Measurements from ENCODE around the gene FOXK1.

Gene FOXK1

DNA sequence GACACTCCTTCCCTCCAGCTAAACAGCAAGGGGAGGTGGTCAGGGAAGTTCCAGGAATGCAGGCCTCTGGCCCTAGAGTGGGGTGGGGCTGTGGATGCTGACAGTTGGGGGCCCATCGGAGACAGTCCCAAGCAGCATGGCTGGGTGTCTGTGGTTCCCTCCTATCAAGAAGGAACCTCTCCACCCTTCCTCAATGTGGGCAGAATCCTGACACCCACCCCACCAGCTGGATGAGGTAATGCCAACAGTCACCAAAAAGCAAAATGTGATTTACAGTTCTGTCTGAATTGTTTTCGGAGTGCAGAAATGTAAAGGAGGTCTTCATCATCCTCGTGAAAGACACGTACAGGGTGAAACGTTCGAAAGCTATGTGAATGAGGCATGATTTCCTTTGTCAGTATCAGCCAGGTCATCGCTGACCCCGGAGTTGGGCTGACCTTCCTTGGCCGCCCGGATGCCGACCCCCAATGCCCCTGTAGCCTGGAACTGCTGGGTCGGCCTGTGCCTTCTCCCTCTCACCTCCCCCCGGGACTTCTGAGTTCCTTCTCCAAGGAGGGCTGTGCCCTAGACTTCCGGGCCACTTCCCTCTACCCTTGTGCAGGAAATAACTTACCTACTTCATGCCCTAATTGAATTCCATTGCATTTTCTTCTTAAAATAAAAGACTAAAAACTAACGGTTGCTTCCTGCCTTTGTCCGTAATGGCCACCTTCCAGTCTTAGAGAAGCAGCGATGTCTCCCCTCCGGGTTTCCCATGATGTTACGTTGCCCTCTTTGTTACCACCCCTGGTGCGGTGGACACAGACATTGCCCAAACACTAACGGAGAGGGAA, 24.5 kb downstream of the FOXK1 start:
- H3K4me1 Mint-ChIP-seq = peaks cover 76% of the 10 kb centered on the region
- H3K27me3 Mint-ChIP-seq (ENCODE audit: low read depth, poor library complexity) = no peaks in the 10 kb centered on the region
- H3K4me3 Mint-ChIP-seq = peak overlapping the region; percentile 77
- peaks cover 14% of the 10 kb centered on the region for H3K36me3 Mint-ChIP-seq (ENCODE audit: low read depth)
- peaks cover 9% of the 10 kb centered on the region for H3K9me3 Mint-ChIP-seq
- peak; percentile 31 for DNase-seq
- TF ChIP-seq, protein P1, sequence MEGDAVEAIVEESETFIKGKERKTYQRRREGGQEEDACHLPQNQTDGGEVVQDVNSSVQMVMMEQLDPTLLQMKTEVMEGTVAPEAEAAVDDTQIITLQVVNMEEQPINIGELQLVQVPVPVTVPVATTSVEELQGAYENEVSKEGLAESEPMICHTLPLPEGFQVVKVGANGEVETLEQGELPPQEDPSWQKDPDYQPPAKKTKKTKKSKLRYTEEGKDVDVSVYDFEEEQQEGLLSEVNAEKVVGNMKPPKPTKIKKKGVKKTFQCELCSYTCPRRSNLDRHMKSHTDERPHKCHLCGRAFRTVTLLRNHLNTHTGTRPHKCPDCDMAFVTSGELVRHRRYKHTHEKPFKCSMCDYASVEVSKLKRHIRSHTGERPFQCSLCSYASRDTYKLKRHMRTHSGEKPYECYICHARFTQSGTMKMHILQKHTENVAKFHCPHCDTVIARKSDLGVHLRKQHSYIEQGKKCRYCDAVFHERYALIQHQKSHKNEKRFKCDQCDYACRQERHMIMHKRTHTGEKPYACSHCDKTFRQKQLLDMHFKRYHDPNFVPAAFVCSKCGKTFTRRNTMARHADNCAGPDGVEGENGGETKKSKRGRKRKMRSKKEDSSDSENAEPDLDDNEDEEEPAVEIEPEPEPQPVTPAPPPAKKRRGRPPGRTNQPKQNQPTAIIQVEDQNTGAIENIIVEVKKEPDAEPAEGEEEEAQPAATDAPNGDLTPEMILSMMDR (IDR thresholded peaks at IDR 0.05) = no peak
- peak overlapping the region; percentile 86 for H3K27ac Mint-ChIP-seq

DNA sequence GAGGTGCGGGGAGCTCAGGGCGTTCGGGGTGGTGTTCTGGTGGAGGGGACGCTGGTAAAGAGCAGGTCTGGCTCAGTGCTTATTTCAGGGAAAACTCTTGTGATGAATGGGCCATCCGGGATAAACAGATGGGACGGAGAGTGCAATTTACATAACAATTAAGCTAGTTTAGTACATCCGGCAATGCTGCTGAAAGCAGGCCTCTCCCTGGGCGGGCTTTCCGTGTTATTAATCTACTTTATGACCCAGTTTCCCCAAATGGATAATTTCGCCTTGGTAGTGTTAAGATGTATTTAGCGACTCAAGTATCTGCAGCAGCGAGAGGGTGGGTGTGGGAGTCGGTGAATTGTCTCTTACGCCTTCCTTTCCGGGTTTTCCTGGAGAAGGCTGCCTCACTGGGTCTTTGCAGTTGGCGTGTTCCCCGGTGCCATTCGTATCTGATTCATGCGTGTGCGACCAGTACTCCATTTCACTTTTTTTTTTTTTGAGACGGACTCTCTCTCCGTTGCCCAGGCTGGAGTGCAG, 25.2 kb downstream of the FOXK1 start:
- no peak for DNase-seq
- peak overlapping the region; percentile 86 for H3K27ac Mint-ChIP-seq
- H3K4me1 Mint-ChIP-seq = peaks cover 78% of the 10 kb centered on the region
- no peaks in the 10 kb centered on the region for H3K27me3 Mint-ChIP-seq (ENCODE audit: low read depth, poor library complexity)
- TF ChIP-seq, protein P1 (IDR thresholded peaks at IDR 0.05) = no peak
- H3K4me3 Mint-ChIP-seq = peak overlapping the region; percentile 77
- peaks cover 13% of the 10 kb centered on the region for H3K9me3 Mint-ChIP-seq
- H3K36me3 Mint-ChIP-seq (ENCODE audit: low read depth) = peaks cover 21% of the 10 kb centered on the region

DNA sequence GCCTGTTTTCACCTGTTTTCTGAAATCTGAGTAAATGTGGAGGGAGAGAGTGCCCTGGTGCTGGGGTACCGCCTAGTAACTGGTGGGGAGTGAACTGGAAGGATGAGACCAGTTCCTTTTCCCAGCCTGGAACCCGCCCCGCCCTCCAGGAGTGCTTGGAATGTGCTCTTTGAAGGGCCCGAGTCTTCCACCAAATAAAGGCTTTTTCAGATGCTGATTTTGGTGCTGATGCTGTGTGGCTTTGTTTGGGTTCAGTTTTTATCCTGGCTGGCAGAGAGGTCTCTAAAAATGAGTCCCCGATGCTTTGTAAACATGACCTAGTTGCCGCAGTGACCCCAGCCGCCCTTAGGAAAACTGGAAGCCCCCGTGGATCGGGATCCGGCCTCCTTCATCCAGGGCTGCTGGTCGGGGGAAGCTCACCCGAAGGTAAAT, 25.9 kb downstream of the FOXK1 start:
- peaks cover 28% of the 10 kb centered on the region for H3K36me3 Mint-ChIP-seq (ENCODE audit: low read depth)
- H3K27me3 Mint-ChIP-seq (ENCODE audit: low read depth, poor library complexity) = no peaks in the 10 kb centered on the region
- H3K4me1 Mint-ChIP-seq = peaks cover 78% of the 10 kb centered on the region
- peaks cover 19% of the 10 kb centered on the region for H3K9me3 Mint-ChIP-seq
- TF ChIP-seq, protein P1 (IDR thresholded peaks at IDR 0.05) = no peak
- peak; percentile 31 for DNase-seq
- peak overlapping the region; percentile 61 for H3K27ac Mint-ChIP-seq
- peak overlapping the region; percentile 77 for H3K4me3 Mint-ChIP-seq

DNA sequence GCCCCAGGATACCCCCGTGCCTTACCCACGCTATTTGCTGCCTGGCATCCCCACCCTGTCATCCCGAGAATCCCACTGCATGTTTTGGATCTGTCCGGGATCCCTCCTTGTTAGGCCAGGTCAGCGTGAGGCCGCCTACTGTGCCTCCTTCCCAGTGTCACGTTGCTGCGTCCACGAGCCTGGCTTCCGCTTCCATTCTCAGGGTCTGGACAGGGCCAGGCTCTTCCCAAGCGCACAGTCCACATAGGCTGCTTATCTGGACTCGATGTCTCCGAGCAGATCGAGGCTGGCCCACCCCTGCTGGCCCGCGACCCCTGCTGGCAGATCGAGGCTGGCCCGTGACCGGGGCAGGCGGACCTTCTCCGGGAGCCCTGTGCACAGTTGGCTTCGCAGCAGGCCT, 27.1 kb downstream of the FOXK1 start:
- Mint-ChIP-seq H3K4me3 (peak overlapping the region; percentile 30), H3K9me3 (peaks cover 23% of the 10 kb centered on the region)
- TF ChIP-seq, protein P1 (IDR thresholded peaks at IDR 0.05) = peak; percentile 19

DNA sequence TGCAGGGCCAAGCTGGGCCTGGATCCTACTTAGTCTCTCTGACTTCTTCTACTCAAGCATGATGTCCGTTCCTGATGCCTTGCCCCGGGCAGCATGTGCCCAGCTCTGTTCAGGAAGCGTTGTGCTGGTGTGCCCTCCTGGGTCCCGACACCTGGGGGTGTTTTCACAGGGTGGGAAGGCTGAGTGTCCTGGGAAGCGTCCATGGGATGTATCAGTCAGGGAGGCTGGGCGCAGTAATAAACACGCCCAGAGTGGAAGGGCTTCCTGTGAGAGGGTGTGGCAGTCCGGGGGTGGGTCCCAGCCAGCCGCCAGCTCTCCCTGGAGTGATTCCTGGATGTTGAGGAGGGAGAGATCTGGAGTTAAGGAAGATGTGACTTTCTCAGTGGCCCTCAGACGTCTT, 29.0 kb downstream of the FOXK1 start:
- Mint-ChIP-seq H3K36me3 (ENCODE audit: low read depth) (peaks cover 59% of the 10 kb centered on the region), H3K4me1 (peaks cover 74% of the 10 kb centered on the region), H3K27me3 (ENCODE audit: low read depth, poor library complexity) (no peaks in the 10 kb centered on the region), H3K4me3 (peak overlapping the region; percentile 27), H3K9me3 (peaks cover 42% of the 10 kb centered on the region), H3K27ac (peak overlapping the region; percentile 82)
- no peak for DNase-seq
- TF ChIP-seq, protein P1 (IDR thresholded peaks at IDR 0.05) = no peak

More for the DNA sequence above, 27.1 kb downstream of the FOXK1 start:
- Mint-ChIP-seq H3K4me1 (peaks cover 68% of the 10 kb centered on the region), H3K27ac (peak overlapping the region; percentile 19), H3K27me3 (ENCODE audit: low read depth, poor library complexity) (no peaks in the 10 kb centered on the region), H3K36me3 (ENCODE audit: low read depth) (peaks cover 40% of the 10 kb centered on the region)
- DNase-seq = peak; percentile 32
